Stomach (tissue), 4 donors: Measurements from ENCODE around the gene EPB41L4B.

Experiments used
- EP300 ChIP-seq: sonication (generic); formaldehyde crosslinking; IDR thresholded peaks from one replicate; pipeline ENCODE4 v1.6.1; 2017; ENCODE audit warnings: antibody characterized with exemption
- TF ChIP-seq, protein P1 (sequence below), 7 experiments: fragments of 450-650 bp in 4 of 7; fragments of 200-600 bp in 3 of 7; sonication (generic) in 3 of 7; IDR thresholded peaks; one replicate each; pipeline ENCODE4 v1.5.1; 2016 to 2019; ENCODE audit warnings: antibody characterized with exemption in 7 of 7, control low read depth in 2 of 7, mild to moderate bottlenecking in 1 of 7

DNA sequence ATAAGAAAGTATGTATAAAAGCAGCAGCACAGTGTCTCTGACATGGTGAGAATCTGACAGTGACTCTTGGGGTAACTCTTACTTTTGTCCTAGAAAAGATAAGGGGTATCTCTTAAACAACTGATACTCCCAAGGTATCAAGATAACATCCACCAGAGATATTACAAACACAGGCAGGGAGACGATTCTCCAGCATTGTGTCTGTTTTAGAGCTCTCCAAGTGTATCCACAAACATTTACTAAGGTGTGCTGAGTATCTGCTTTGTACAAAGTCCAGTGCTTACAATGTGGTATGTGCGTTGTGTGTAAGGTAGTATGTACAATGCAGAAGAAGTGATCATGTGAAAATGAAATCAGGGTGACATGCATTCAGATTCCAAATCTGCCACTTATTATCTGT, 196.7 kb downstream of the EPB41L4B start:
- no peak for TF ChIP-seq EP300
- TF ChIP-seq, protein P1, sequence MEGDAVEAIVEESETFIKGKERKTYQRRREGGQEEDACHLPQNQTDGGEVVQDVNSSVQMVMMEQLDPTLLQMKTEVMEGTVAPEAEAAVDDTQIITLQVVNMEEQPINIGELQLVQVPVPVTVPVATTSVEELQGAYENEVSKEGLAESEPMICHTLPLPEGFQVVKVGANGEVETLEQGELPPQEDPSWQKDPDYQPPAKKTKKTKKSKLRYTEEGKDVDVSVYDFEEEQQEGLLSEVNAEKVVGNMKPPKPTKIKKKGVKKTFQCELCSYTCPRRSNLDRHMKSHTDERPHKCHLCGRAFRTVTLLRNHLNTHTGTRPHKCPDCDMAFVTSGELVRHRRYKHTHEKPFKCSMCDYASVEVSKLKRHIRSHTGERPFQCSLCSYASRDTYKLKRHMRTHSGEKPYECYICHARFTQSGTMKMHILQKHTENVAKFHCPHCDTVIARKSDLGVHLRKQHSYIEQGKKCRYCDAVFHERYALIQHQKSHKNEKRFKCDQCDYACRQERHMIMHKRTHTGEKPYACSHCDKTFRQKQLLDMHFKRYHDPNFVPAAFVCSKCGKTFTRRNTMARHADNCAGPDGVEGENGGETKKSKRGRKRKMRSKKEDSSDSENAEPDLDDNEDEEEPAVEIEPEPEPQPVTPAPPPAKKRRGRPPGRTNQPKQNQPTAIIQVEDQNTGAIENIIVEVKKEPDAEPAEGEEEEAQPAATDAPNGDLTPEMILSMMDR (IDR thresholded peaks at IDR 0.05) = no peak
